ENCODE data around the gene CITED2.

Gene CITED2

DNA sequence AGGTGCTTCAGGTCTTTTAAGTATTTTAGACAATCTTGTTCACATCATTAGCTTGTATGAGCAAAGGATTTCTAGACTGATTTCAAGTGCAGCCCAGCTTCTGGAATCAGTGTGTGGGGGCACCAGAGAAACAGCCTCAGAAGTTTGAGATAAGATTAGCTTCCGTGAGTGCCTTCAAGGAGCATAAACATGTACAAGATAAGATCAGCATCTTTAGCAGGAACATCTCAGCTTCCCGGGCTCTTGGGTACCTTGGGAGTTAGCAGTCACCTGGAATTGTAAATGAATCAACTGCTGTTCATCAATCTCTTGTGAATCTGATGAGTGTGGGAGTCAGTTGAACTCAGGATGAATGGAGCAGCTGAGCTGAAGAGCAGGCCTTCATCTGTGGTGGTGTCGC is 12.0 kb upstream of the CITED2 start:
- no peak overlapping the region for H3K4me2 ChIP-seq (ENCODE audit: low read depth, low read length, poor library complexity, severe bottlenecking)
- no peak for TF ChIP-seq EZH2phosphoT487 (IDR thresholded peaks at IDR 0.05; ENCODE audit: borderline replicate concordance)
- TF ChIP-seq CTCF (conservative IDR thresholded peaks at IDR 0.05; ENCODE audit: low read length): no peak
- H2AFZ ChIP-seq (ENCODE audit: low read length): no peak overlapping the region
- no peaks in the 10 kb centered on the region for H3K36me3 ChIP-seq (ENCODE audit: insufficient read depth, low read length)
- no peaks in the 10 kb centered on the region for H3K9me2 ChIP-seq (replicated peaks; ENCODE audit: low read depth, low read length)
- H3F3A ChIP-seq (ENCODE audit: low read depth): no peaks in the 10 kb centered on the region
- H3K27me3 ChIP-seq (ENCODE audit: insufficient read depth, low read length, poor library complexity, severe bottlenecking): no peaks in the 10 kb centered on the region
- no peaks in the 10 kb centered on the region for H3K79me2 ChIP-seq (ENCODE audit: insufficient read depth, low read length)
- no peaks in the 10 kb centered on the region for H4K20me1 ChIP-seq (ENCODE audit: insufficient read depth, low read length, poor library complexity, severe bottlenecking)
- H3K9me3 ChIP-seq (ENCODE audit: insufficient read depth, low read depth, low read length): no peaks in the 10 kb centered on the region
- no peak overlapping the region for H3K4me3 ChIP-seq (ENCODE audit: low read length, poor library complexity, severe bottlenecking)
- H3K4me1 ChIP-seq (ENCODE audit: insufficient read depth, low read length, poor library complexity, severe bottlenecking): no peaks in the 10 kb centered on the region
- H3K9ac ChIP-seq (ENCODE audit: low read depth, low read length, poor library complexity, severe bottlenecking): no peak overlapping the region

DNA sequence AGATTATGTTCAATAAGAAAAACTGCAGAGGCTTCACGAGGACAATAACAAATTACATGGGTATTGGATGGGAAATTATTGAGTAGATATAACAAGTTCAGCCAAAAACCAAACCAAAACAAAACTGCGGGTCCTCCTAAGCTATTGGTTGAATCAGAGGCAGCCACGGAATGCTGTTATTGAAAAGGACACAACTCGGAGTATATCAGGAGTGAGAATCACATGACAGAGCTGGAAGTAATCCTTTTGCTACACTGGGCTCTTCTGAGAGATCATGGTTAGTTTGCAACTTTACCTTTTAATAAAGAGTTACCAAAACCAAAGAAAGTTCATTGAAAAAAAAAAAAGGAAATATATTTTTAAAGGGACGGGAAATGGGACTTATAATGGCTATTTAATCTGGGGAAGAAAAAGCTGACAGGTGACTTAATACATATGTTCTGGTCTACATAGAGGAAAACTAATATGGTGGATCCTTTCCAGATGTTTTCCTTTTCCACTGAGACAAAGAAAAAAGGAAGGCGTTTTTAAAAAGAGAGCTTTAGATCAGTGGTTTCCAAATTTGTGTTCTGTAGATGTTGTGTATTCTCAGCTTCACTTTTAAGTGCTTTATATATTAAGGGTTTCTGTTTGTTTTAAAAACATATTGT is 6.9 kb upstream of the CITED2 start:
- H3K27me3 ChIP-seq (ENCODE audit: insufficient read depth, low read length, poor library complexity, severe bottlenecking): no peaks in the 10 kb centered on the region
- no peaks in the 10 kb centered on the region for H3F3A ChIP-seq (ENCODE audit: low read depth)
- H4K20me1 ChIP-seq (ENCODE audit: insufficient read depth, low read length, poor library complexity, severe bottlenecking): no peaks in the 10 kb centered on the region
- no peak overlapping the region for H3K9ac ChIP-seq (ENCODE audit: low read depth, low read length, poor library complexity, severe bottlenecking)
- no peaks in the 10 kb centered on the region for H3K79me2 ChIP-seq (ENCODE audit: insufficient read depth, low read length)
- H3K4me2 ChIP-seq (ENCODE audit: low read depth, low read length, poor library complexity, severe bottlenecking): no peak overlapping the region
- no peak for TF ChIP-seq CTCF (conservative IDR thresholded peaks at IDR 0.05; ENCODE audit: low read length)
- no peak for TF ChIP-seq EZH2phosphoT487 (IDR thresholded peaks at IDR 0.05; ENCODE audit: borderline replicate concordance)
- H2AFZ ChIP-seq (ENCODE audit: low read length): no peak overlapping the region
- H3K4me1 ChIP-seq (ENCODE audit: insufficient read depth, low read length, poor library complexity, severe bottlenecking): peaks cover 2% of the 10 kb centered on the region
- H3K9me3 ChIP-seq (ENCODE audit: insufficient read depth, low read depth, low read length): no peaks in the 10 kb centered on the region
- H3K36me3 ChIP-seq (ENCODE audit: insufficient read depth, low read length): no peaks in the 10 kb centered on the region
- H3K9me2 ChIP-seq (replicated peaks; ENCODE audit: low read depth, low read length): no peaks in the 10 kb centered on the region
- no peak overlapping the region for H3K4me3 ChIP-seq (ENCODE audit: low read length, poor library complexity, severe bottlenecking)

DNA sequence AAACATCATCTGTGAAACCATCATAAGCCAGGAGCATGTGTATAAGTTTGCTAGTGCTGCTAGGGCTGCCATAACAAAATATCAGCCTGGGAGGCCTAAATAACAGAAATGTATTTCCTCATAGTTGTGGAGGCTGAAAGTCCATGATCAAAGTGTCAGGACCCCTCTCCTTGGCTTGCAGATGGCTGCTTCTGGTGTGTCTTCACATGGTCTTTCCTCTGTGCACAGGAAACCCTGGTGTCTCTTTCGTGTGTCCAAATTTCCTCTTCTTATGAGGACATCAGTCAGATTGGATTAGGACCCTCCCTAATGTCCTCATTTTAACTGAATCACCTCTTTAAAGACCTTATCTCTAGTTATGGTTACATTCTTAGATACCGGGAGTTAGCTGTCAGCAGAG is 6.2 kb upstream of the CITED2 start:
- Histone ChIP-seq H3K9ac (ENCODE audit: low read depth, low read length, poor library complexity, severe bottlenecking) (no peak overlapping the region), H3K4me2 (ENCODE audit: low read depth, low read length, poor library complexity, severe bottlenecking) (no peak overlapping the region), H3F3A (ENCODE audit: low read depth) (no peaks in the 10 kb centered on the region), H2AFZ (ENCODE audit: low read length) (no peak overlapping the region), H3K9me3 (ENCODE audit: insufficient read depth, low read depth, low read length) (no peaks in the 10 kb centered on the region), H3K36me3 (ENCODE audit: insufficient read depth, low read length) (no peaks in the 10 kb centered on the region), H3K4me3 (ENCODE audit: low read length, poor library complexity, severe bottlenecking) (no peak overlapping the region), H3K9me2 (replicated peaks; ENCODE audit: low read depth, low read length) (no peaks in the 10 kb centered on the region), H3K79me2 (ENCODE audit: insufficient read depth, low read length) (no peaks in the 10 kb centered on the region), H3K4me1 (ENCODE audit: insufficient read depth, low read length, poor library complexity, severe bottlenecking) (peaks cover 5% of the 10 kb centered on the region), H3K27me3 (ENCODE audit: insufficient read depth, low read length, poor library complexity, severe bottlenecking) (no peaks in the 10 kb centered on the region), H4K20me1 (ENCODE audit: insufficient read depth, low read length, poor library complexity, severe bottlenecking) (no peaks in the 10 kb centered on the region)
- TF ChIP-seq CTCF (conservative IDR thresholded peaks at IDR 0.05; ENCODE audit: low read length): no peak

Data from Loucy (cell line).